AG09319 (cell line): ENCODE results near the gene FARP2.
"Not testable (repeated sequence)": the region's sequence is repeated elsewhere in the genome, so short reads cannot be mapped to it uniquely, and the experiment has no call there.

Experiments used
- DNase-seq: peaks from one replicate; pipeline ENCODE4 v3.0.0-alpha.2; 2010; ENCODE audit warnings: low read depth; ENCODE audit errors: extremely low read depth
- TF ChIP-seq, protein P1 (sequence below): IDR thresholded peaks from 2 replicates; pipeline ENCODE4 v1.5.1; 2011; ENCODE audit warnings: low read depth, mild to moderate bottlenecking, inconsistent platforms, low read length, moderate library complexity

Gene FARP2

DNA sequence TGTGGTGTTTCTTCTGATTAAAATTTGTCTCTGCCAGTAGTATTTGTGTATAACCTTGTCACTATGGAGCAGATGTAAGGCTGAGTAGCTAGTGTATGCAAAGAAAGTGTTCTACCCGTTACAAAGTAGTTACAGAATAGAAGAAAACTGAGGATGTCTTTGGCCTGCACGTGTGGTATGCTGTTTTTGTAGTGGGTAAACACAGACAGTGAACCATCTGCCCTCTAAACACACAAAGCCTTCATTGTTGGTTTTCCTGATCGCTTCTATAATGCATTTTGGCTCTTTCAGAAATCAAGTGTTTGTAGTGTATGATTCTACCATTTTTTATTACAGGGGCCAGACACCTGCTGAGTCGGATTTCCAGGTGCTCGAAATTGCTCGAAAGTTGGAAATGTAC, 61.5 kb downstream of the FARP2 start:
- DNase-seq, result no peak
- TF ChIP-seq, protein P1, sequence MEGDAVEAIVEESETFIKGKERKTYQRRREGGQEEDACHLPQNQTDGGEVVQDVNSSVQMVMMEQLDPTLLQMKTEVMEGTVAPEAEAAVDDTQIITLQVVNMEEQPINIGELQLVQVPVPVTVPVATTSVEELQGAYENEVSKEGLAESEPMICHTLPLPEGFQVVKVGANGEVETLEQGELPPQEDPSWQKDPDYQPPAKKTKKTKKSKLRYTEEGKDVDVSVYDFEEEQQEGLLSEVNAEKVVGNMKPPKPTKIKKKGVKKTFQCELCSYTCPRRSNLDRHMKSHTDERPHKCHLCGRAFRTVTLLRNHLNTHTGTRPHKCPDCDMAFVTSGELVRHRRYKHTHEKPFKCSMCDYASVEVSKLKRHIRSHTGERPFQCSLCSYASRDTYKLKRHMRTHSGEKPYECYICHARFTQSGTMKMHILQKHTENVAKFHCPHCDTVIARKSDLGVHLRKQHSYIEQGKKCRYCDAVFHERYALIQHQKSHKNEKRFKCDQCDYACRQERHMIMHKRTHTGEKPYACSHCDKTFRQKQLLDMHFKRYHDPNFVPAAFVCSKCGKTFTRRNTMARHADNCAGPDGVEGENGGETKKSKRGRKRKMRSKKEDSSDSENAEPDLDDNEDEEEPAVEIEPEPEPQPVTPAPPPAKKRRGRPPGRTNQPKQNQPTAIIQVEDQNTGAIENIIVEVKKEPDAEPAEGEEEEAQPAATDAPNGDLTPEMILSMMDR, result no peak

DNA sequence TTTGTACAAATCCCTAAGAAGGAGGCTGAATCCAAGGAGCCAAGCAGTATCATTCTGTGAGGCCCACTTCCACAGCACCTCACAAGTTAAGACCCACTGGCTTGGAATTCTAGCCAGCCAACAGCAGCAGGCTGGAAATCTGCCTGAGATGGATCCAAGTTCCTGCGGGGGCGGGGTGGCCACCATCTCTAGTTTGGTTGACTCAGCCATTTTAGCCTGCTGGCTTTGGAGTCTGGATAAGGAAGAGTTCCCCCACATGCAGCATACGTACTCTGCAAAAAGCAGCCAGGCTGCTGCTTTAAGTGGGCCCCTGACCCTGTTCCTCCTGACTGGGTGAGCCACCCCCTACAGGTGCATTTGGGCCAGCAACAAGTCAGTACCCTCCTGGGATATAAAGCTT, 65.2 kb downstream of the FARP2 start:
- DNase-seq, result no peak
- TF ChIP-seq, protein P1, result no peak

DNA sequence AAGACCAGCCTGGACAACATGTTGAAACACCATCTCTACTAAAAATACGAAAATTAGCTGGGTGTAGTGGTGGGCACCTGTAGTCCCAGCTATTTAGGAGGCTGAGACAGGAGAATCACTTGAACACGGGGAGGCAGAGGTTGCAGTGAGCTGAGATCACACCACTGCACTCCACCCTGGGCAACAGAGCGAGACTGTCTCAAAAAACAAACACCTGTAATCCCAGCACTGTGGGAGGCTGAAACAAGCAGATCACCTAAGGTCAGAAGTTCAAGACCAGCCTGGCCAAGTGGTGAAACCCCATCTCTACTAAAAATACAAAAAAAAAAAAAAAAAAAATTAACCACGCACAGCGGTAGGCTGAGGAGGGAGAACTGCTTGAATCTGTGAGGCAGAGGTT, 65.9 kb downstream of the FARP2 start:
- DNase-seq, result not testable (repeated sequence)

DNA sequence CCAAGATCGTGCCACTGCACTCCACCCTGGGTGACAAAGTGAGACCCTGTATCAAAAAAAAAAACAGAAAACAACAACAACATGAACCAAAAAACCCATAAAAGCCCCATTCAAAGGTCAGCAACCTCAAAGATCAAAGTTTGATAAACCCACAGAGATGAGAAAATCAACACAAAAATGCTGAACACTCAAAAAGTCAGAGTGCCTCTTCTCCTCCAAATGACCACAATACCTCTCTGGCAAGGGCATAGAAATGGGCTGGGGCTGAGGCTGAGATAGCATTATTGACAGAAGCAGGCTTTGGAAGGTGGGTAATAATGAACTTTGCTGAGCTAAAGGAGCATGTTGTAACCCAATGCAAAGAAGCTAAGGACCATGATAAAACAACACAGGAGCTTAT, 66.3 kb downstream of the FARP2 start:
- TF ChIP-seq, protein P1, result no peak
- DNase-seq, result no peak

DNA sequence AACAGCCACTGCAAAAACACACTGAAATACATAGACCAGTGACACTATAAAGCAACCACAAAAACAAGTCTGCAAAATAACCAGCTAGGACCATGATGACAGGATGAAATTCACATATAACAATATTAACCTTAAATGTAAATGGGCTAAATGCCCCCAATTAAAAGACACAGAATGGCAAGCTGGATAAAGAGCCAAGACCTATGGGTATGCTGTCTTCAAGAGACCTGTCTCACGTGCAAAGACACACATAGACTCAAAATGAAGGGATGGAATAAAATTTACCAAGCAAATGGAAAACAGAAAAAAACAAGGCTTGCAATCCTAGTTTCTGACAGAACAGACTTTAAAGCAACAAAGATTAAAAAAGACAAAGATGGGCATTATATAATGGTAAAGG, 67.4 kb downstream of the FARP2 start:
- DNase-seq, result not testable (repeated sequence)

DNA sequence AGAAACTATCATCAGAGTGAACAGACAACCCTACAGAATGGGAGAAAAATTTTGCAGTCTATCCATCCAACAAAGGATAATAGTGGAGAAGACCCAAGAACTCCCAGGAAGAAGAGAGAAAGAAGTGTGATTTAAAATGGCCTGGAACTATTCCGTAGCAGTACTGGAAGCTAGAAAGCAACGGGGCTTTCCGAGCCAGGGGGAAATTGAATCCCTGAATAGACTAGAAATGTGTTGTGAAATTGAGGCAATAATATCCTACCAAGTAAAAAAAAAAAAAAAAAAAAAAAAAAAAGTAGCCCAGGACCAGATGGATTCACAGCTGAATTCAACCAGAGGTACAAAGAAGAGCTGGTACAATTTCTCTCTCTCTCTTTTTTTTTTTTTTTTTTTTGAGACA, 69.3 kb downstream of the FARP2 start:
- DNase-seq, result no peak
- TF ChIP-seq, protein P1, result no peak

DNA sequence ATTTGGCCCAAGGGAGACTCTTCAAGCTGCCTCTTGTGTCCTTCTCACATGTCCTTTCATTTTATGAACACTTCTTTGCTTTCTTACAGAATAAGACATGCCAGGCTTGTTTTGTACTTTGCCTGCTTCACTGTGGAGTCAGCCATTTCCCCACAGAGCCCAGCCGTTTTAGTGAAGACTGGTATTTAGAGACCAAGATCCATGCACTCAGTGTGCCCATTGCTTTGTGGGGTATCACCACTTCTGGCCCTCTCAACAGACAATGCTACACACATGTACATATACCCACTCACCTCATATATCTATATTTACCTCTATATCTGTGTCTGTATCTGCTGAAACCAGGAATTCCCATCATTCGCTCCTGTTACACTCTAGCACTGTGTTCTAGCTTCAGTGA, 74.1 kb downstream of the FARP2 start:
- no peak for DNase-seq
- TF ChIP-seq, protein P1, result no peak

DNA sequence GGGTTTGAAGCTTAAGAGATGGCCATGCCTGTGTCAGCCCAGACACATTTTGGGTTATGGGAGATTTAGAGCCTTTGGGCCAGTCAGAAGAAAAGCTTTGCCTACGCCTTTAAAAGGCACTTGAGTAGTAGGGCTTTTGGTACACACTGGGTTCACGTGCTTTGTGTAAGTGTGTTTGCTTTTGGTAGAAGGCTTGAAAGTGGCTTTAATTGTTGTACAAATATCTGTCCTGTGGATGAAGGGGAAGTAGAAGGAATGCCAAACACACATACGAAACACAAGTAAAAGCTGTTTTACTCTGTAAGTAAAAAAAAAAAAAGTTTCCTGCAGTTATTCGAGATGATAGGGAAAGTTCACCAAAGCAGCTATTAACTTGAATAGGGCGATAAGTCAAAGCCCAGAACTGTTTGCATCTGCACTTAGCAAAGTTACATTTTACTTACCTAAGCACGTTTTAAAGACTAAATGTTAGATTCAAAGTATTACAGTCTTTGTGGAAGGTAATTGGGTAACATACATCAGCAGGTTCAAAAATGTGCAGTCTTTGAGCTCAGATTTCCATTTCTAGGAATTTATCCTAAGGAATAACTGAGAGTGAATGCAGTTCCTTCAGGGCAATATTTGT, 76.9 kb downstream of the FARP2 start:
- no peak for DNase-seq
- TF ChIP-seq, protein P1, result no peak
